Osteocyte (in vitro differentiated cells): Measurements from ENCODE around the gene PAX5. TPM values are rescaled to one million over a fixed set of nuclear protein-coding genes. Genes with fewer than 3 reads are reported as not detected.

ENCODE experiments used
- DNase-seq: peaks from one replicate; pipeline ENCODE4 v3.0.0; 2021; ENCODE audit warnings: mixed read lengths; ENCODE audit not compliant: unreplicated experiment; ENCODE audit errors: extremely low spot score
- H3K27ac Mint-ChIP-seq: one replicate; pipeline ENCODE4 v1.8.0; 2021; ENCODE audit warnings: mild to moderate bottlenecking, mixed read lengths; ENCODE audit not compliant: unreplicated experiment
- H3K27me3 Mint-ChIP-seq: one replicate; pipeline ENCODE4 v1.8.0; 2021; ENCODE audit warnings: mixed read lengths; ENCODE audit not compliant: unreplicated experiment
- H3K36me3 Mint-ChIP-seq: one replicate; pipeline ENCODE4 v1.8.0; 2021; ENCODE audit warnings: mixed read lengths; ENCODE audit not compliant: unreplicated experiment
- H3K4me1 Mint-ChIP-seq: one replicate; pipeline ENCODE4 v1.8.0; 2021; ENCODE audit warnings: mixed read lengths; ENCODE audit not compliant: unreplicated experiment
- H3K4me3 Mint-ChIP-seq: one replicate; pipeline ENCODE4 v1.8.0; 2021; ENCODE audit warnings: mild to moderate bottlenecking, moderate library complexity, mixed read lengths; ENCODE audit not compliant: unreplicated experiment
- H3K9me3 Mint-ChIP-seq: one replicate; pipeline ENCODE4 v1.8.0; 2021; ENCODE audit warnings: mixed read lengths; ENCODE audit not compliant: unreplicated experiment
- total RNA-seq: library from RNA; stranded (reverse); gene quantifications from 2 replicates; pipeline ENCODE4 v1.2.1, GENCODE V29; 2021
- TF ChIP-seq, protein P1 (sequence below): fragments of 200-600 bp; sonication (generic); IDR thresholded peaks from 2 replicates; pipeline ENCODE4 v1.5.0; 2021; ENCODE audit warnings: antibody characterized with exemption, mild to moderate bottlenecking, moderate library complexity

PAX5 gene
- total RNA-seq, 1 donor from 2014 or later = not detected

GRCh38 chr9:36837431-36838405 is 196.3 kb downstream of the PAX5 start:
- Mint-ChIP-seq H3K4me3 (no peak overlapping the region), H3K27me3 (peaks cover 18% of the 10 kb centered on the region), H3K9me3 (no peaks in the 10 kb centered on the region), H3K27ac (no peak overlapping the region), H3K4me1 (no peaks in the 10 kb centered on the region), H3K36me3 (no peaks in the 10 kb centered on the region)
- TF ChIP-seq, protein P1, sequence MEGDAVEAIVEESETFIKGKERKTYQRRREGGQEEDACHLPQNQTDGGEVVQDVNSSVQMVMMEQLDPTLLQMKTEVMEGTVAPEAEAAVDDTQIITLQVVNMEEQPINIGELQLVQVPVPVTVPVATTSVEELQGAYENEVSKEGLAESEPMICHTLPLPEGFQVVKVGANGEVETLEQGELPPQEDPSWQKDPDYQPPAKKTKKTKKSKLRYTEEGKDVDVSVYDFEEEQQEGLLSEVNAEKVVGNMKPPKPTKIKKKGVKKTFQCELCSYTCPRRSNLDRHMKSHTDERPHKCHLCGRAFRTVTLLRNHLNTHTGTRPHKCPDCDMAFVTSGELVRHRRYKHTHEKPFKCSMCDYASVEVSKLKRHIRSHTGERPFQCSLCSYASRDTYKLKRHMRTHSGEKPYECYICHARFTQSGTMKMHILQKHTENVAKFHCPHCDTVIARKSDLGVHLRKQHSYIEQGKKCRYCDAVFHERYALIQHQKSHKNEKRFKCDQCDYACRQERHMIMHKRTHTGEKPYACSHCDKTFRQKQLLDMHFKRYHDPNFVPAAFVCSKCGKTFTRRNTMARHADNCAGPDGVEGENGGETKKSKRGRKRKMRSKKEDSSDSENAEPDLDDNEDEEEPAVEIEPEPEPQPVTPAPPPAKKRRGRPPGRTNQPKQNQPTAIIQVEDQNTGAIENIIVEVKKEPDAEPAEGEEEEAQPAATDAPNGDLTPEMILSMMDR = no peak
- no peak for DNase-seq

GRCh38 chr9:36836486-36836885 is 197.6 kb downstream of the PAX5 start:
- no peak overlapping the region for H3K27ac Mint-ChIP-seq
- TF ChIP-seq, protein P1 = no peak

DNA sequence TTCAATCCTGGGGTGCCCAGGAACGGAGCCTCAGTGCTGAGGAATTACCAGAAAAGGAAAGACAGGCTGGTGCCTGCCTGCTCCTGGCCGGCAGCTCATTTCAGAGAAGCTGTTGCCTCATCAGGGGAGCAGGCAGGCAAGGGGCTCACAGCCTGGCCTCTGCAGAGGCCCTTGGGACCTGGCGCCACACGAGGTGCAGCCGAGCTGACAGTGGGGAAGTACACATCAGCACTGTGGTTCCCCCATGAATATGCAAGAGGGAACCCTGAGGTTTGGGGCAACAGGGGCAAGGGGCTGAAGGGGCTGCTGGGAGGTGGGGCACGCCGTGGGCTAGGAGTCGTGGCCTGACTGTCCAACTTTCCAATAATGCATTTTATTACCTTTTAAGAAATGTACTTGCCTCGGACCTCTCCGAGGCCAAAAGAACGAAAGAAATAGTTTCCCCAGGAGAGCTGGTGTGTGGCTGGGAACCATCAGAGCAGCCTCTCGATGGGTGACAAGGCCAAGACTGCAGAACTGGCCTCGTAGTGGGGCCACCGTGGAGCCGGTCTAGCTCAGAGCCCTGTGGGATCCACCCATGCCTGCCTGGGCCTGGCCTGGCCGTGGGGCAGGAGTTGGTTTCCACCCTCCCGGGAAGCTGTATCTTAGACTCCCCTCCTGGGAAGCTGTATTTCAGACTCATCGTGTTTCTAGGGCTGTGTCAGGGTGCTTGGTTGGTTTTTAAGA is 198.6 kb downstream of the PAX5 start:
- DNase-seq = no peak
- H3K4me1 Mint-ChIP-seq = no peaks in the 10 kb centered on the region
- no peaks in the 10 kb centered on the region for H3K9me3 Mint-ChIP-seq
- no peaks in the 10 kb centered on the region for H3K36me3 Mint-ChIP-seq
- H3K27me3 Mint-ChIP-seq = peaks cover 27% of the 10 kb centered on the region
- TF ChIP-seq, protein P1 = no peak
- no peak overlapping the region for H3K4me3 Mint-ChIP-seq
- no peak overlapping the region for H3K27ac Mint-ChIP-seq

More at GRCh38 chr9:36836486-36836885, 197.6 kb downstream of the PAX5 start:
- no peak overlapping the region for H3K4me3 Mint-ChIP-seq
- no peak for DNase-seq
- H3K27me3 Mint-ChIP-seq = peaks cover 23% of the 10 kb centered on the region
- no peaks in the 10 kb centered on the region for H3K4me1 Mint-ChIP-seq
- H3K36me3 Mint-ChIP-seq = no peaks in the 10 kb centered on the region
- no peaks in the 10 kb centered on the region for H3K9me3 Mint-ChIP-seq

DNA sequence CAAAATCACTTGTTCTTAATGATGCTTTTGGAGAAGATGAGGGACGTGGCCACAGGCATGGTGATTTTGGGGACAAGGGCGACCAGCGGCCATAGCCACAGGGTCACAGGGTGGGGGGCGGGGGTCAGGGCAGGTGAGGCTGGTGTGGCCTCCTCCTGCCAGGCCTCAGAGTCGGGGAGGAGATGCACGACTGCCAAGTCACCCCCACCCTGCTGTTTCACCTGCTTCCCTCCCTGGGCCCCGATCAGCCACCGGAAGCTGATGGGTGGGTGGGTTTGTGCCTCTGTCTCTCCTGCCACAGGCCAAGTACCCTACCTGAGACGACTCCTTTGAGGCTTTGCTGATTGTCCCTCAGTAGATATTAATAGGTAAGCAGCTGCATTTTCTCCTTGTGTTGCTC is 199.3 kb downstream of the PAX5 start:
- DNase-seq = no peak
- H3K4me1 Mint-ChIP-seq = no peaks in the 10 kb centered on the region
- no peaks in the 10 kb centered on the region for H3K9me3 Mint-ChIP-seq
- H3K27me3 Mint-ChIP-seq = peaks cover 34% of the 10 kb centered on the region
- H3K27ac Mint-ChIP-seq = no peak overlapping the region
- TF ChIP-seq, protein P1 = no peak
- no peaks in the 10 kb centered on the region for H3K36me3 Mint-ChIP-seq
- no peak overlapping the region for H3K4me3 Mint-ChIP-seq

GRCh38 chr9:36833954-36834353 is 200.1 kb downstream of the PAX5 start:
- TF ChIP-seq, protein P1 = no peak
- no peaks in the 10 kb centered on the region for H3K9me3 Mint-ChIP-seq
- H3K36me3 Mint-ChIP-seq = no peaks in the 10 kb centered on the region
- no peak overlapping the region for H3K4me3 Mint-ChIP-seq
- peaks cover 37% of the 10 kb centered on the region for H3K27me3 Mint-ChIP-seq
- H3K27ac Mint-ChIP-seq = no peak overlapping the region
- DNase-seq = no peak
- H3K4me1 Mint-ChIP-seq = no peaks in the 10 kb centered on the region
